ENCODE results near the gene CHORDC1.

Gene CHORDC1

DNA sequence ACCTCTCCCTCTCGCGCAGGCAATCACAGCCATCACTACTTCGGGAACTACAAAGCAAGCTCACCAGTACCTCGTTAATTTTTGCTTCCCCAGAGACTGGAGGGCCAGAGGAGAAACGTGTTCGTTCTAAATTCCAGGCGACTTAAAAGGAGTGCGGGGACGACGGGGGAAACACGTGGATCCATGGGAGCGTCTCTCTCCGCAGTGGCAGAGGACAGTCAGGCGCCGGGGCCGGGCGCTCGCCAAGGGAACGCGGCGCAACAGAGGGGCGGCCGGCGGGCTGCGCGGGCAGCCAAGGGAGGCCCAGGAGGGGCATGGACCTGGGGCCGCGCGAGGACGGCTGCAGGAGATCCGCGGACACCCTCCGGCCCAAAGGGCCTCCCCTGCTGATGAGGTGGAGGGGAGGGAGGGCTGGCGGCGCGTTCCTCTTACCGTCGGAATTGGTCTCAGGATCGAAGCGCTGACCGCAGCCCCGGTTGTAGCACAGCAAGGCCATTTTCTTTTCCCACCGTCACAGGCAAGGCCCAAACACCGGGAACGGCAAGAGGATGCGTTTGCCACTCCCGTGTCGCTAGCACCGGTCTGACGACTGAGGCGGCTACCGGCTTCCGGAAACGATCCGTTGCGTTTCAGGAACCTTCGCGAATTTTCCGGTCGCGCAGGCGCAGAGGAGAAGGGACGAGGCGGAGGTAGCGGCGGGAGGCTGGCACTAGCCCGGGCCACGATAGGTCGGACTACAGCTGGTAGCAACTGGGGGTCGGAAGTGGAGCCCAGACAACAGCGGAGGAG is at the start of gene CHORDC1:
CHORDC1 (minus strand) TSS at position 591 of the 789 bp plus-strand sequence; CDS start at position 496, 95 bp downstream.
- TF ChIP-seq, protein P1, sequence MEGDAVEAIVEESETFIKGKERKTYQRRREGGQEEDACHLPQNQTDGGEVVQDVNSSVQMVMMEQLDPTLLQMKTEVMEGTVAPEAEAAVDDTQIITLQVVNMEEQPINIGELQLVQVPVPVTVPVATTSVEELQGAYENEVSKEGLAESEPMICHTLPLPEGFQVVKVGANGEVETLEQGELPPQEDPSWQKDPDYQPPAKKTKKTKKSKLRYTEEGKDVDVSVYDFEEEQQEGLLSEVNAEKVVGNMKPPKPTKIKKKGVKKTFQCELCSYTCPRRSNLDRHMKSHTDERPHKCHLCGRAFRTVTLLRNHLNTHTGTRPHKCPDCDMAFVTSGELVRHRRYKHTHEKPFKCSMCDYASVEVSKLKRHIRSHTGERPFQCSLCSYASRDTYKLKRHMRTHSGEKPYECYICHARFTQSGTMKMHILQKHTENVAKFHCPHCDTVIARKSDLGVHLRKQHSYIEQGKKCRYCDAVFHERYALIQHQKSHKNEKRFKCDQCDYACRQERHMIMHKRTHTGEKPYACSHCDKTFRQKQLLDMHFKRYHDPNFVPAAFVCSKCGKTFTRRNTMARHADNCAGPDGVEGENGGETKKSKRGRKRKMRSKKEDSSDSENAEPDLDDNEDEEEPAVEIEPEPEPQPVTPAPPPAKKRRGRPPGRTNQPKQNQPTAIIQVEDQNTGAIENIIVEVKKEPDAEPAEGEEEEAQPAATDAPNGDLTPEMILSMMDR (conservative IDR thresholded peaks at IDR 0.05), result no peak
- peak within 1 kb of the TSS; percentile 90 for H3K27ac ChIP-seq

DNA sequence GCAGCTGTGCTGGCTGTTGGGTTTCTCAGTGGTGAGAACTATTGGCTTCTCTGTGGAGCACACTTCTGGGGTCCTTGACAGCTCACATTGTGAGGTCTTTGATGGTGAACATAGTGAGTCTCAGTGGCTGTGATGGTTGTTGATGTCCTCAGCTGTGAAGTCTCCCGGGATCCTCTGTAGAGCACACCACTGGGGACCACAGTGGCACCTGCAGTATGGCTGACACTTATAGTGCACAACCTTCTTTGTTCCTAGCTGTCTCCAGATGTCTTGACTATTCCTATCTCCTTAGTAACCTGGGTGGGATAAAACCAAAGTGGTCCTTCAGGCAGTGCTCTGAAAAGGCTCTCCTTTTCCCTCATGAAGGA is 34.3 kb upstream of the CHORDC1 start:
- no peak overlapping the region for H3K27ac ChIP-seq
- TF ChIP-seq, protein P1 (conservative IDR thresholded peaks at IDR 0.05), result no peak

- TF ChIP-seq, protein P1 (conservative IDR thresholded peaks at IDR 0.05), result no peak
- no peak overlapping the region for H3K27ac ChIP-seq
These were observed 33.7 kb upstream of the CHORDC1 start for GRCh38 chr11:90256404-90257157.

GRCh38 chr11:90254065-90254464 is 31.2 kb upstream of the CHORDC1 start:
- TF ChIP-seq, protein P1 (conservative IDR thresholded peaks at IDR 0.05), result no peak
- no peak overlapping the region for H3K27ac ChIP-seq

- TF ChIP-seq, protein P1 (conservative IDR thresholded peaks at IDR 0.05), result no peak
- 0 out of 2 replicates have a peak overlapping the region, but pooled peaks have one; percentile 13 for H3K27ac ChIP-seq
These were observed 29.2 kb upstream of the CHORDC1 start for GRCh38 chr11:90252053-90252452.

DNA sequence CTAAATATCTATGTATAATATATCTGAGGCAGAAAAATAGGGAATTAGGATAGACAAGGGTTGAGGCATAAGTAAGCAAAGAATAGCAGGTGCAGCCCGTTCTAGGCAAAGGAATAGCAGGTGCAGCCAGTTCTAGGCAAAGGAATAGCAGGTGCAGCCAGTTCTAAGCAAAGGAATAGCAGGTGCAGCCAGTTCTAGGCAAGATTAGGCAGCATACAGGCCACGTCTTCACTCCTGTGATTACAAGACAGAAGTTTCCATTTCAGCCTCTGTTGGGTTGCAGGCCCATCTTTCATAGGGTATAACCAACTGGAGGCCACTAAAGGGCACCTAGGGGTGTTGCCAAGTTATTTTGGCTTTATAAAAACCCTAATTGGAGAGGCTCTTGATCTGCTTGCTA is 28.8 kb upstream of the CHORDC1 start:
- 0 out of 2 replicates have a peak overlapping the region, but pooled peaks have one; percentile 13 for H3K27ac ChIP-seq
- TF ChIP-seq, protein P1 (conservative IDR thresholded peaks at IDR 0.05), result no peak

DNA sequence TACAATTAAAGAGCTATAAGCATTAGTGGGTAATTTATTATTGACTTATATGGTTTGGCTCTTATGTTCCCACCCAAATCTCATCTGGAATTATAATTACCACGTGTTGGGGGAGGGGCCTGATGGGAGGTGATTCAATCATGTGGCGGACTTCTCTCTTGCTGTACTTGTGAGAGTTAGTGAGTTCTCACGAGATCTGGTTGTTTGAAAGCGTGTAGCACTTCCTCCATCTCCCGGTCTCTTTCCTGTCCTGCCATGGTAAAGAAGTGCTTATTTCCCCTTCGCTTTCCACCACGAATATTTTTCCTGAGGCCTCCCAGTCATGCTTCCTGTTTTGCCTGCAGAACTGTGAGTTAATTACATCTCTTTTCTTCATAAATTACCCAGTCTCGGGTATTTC is 28.1 kb upstream of the CHORDC1 start:
- no peak overlapping the region for H3K27ac ChIP-seq
- TF ChIP-seq, protein P1 (conservative IDR thresholded peaks at IDR 0.05), result no peak

Measured in VCaP (cell line).